Measurements from ENCODE around the gene NOX1.
"Not testable (repeated sequence)": the region's sequence is repeated elsewhere in the genome, so short reads cannot be mapped to it uniquely, and the experiment has no call there.

DNA sequence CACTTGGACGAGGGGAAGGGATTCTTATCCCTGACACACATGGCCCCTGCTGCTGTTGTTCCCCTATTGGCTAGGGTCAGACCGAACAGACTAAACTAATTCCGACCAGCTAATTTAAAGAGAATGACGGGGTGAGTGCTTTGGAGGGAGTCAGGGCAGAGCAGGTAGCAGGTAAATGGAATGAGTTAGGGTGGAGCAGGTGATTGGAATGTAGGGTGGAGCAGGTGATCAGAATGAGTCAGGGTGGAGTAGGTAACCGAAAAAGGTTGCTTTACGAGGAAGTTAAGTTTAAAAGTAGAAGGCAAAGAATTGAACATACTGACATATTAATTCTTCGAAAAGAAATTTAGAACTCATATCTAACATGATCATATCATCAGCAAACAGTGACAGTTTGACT, 65.9 kb downstream of the NOX1 start:
- TF ChIP-seq POLR2A, CTCF, POLR2AphosphoS5 (IDR thresholded peaks at IDR 0.05): not testable (repeated sequence)

All from gastroesophageal sphincter (tissue), 3 donors.